HepG2 (cell line): ENCODE data around the gene DAZAP1. TPM values are rescaled to one million over a fixed set of nuclear protein-coding genes. Genes with fewer than 3 reads are reported as not detected.
A peak's percentile ranks its signal among the peaks of the same experiment; 100 is the strongest.

Experiments
- SOX6 ChIP-seq, 2 experiments: fragments of 450-650 bp in 1 of 2; sonication (generic) in 1 of 2; formaldehyde crosslinking in 1 of 2; IDR thresholded peaks; 2 replicates each; pipeline versions ENCODE4 v1.4.0 to v1.6.1; 2017 to 2020; ENCODE audit warnings: antibody characterized with exemption in 1 of 2, mild to moderate bottlenecking in 1 of 2, missing genetic modification reagents in 1 of 2
- ZBTB38 ChIP-seq: sonication (generic); formaldehyde crosslinking; IDR thresholded peaks from 2 replicates; pipeline ENCODE4 v1.5.1; 2020; ENCODE audit warnings: mild to moderate bottlenecking, missing genetic modification reagents
- ZFP62 ChIP-seq: sonication (generic); formaldehyde crosslinking; IDR thresholded peaks from 2 replicates; pipeline ENCODE4 v1.4.0; 2020; ENCODE audit warnings: missing genetic modification reagents
- ZNF10 ChIP-seq: sonication (generic); formaldehyde crosslinking; IDR thresholded peaks from 2 replicates; pipeline ENCODE4 v1.4.0; 2020; ENCODE audit warnings: mild to moderate bottlenecking, low read depth, missing genetic modification reagents, borderline replicate concordance
- ZNF282 ChIP-seq: fragments of 450-650 bp; IDR thresholded peaks from 2 replicates; pipeline ENCODE4 v1.6.1; 2018; ENCODE audit not compliant: partially characterized antibody
- ZNF558 ChIP-seq: sonication (generic); formaldehyde crosslinking; IDR thresholded peaks from 2 replicates; pipeline ENCODE4 v1.9.0; 2022; ENCODE audit warnings: mild to moderate bottlenecking, missing genetic modification reagents, borderline replicate concordance
- polyA plus RNA-seq, 8 experiments: library from polyadenylated mRNA; depleted of rRNA in 3 of 8; stranded (reverse) in 7 of 8; unstranded in 1 of 8; fragments of >200 nt; fragmentation: Illumina TruSeq in 4 of 8; extraction: Trizol in 4 of 8; gene quantifications; 2 replicates each; pipeline versions ENCODE4 v1.2.1 to v1.2.3, GENCODE V29; 2011 to 2016; ENCODE audit warnings: low read depth in 4 of 8, missing spikeins in 1 of 8, mixed read lengths in 1 of 8; ENCODE audit not compliant: insufficient read depth in 1 of 8
- total RNA-seq, 5 experiments: library from RNA; depleted of rRNA; stranded (reverse); fragments of >200 nt; fragmentation: Illumina TruSeq; extraction: Trizol; gene quantifications; 2 replicates each; pipeline ENCODE4 v1.2.3, GENCODE V29; 2016; ENCODE audit warnings: low read depth in 1 of 5
- TF ChIP-seq, protein P1 (sequence below): IDR thresholded peaks from 2 replicates; pipeline ENCODE4 v1.6.1; 2016; ENCODE audit warnings: missing compliant biosample characterization, missing genetic modification reagents, borderline replicate concordance
- TF ChIP-seq, protein P2 (sequence below): sonication (generic); formaldehyde crosslinking; IDR thresholded peaks from 2 replicates; pipeline ENCODE4 v1.4.0; 2020; ENCODE audit warnings: mild to moderate bottlenecking, missing genetic modification reagents
- TF ChIP-seq, protein P3 (sequence below): sonication (generic); formaldehyde crosslinking; conservative IDR thresholded peaks from 2 replicates; pipeline ENCODE4 v1.4.0; 2020; ENCODE audit warnings: missing genetic modification reagents
- TF ChIP-seq, protein P4 (sequence below): IDR thresholded peaks from 2 replicates; pipeline ENCODE4 v1.6.1; 2016; ENCODE audit warnings: low read depth, missing genetic modification reagents, missing compliant biosample characterization
- TF ChIP-seq, protein P5 (sequence below): sonication (generic); formaldehyde crosslinking; conservative IDR thresholded peaks from 2 replicates; pipeline ENCODE4 v1.4.0; 2020; ENCODE audit warnings: mild to moderate bottlenecking, missing genetic modification reagents, moderate library complexity
- TF ChIP-seq, protein P6 (sequence below): sonication (generic); formaldehyde crosslinking; IDR thresholded peaks from 2 replicates; pipeline ENCODE4 v1.8.1; 2023; ENCODE audit warnings: mild to moderate bottlenecking, inconsistent platforms, moderate library complexity, missing genetic modification reagents, borderline replicate concordance

DAZAP1 gene
- total and polyA plus RNA-seq, 2 of the 13 experiments (the other 11 are each of a cell fraction or from before 2014, with no cell fraction given), result 63.3 to 79.2 TPM

DNA sequence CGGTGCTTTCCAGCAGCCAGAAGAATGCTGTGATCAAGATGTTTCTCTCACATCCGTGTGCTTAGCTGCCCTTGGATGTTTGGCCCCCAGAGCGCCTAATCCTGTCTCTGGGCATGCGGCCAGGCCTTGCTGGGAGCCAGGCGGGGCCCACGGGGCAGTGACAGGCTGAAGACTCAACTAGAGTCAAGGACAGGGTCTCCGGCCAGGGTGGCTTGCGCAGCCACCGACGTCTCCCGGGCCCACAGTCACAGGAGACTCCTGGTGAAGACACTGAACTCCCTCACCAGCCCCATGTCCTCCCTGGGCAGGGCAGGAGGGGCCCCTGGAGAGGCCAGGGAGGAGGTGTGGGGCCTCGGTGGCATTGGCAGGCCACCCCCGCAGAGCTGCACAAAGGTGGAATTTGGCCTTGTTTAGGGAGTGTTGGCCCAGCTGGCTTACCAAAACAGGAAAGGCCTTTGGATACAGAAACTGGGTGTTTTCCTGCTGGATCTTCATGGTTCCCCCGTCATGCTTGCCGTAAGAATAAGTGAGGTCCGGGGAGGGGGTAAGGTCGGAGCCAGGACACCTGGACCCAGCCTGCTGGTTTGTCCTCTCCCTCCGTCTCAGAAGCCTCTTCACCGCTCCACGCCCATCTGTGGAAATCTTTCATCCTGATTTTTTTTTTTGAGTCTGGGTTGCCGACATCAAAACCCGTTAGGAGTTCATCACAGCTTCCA is 33.7 kb upstream of the DAZAP1 start (continued):
- TF ChIP-seq, protein P1, sequence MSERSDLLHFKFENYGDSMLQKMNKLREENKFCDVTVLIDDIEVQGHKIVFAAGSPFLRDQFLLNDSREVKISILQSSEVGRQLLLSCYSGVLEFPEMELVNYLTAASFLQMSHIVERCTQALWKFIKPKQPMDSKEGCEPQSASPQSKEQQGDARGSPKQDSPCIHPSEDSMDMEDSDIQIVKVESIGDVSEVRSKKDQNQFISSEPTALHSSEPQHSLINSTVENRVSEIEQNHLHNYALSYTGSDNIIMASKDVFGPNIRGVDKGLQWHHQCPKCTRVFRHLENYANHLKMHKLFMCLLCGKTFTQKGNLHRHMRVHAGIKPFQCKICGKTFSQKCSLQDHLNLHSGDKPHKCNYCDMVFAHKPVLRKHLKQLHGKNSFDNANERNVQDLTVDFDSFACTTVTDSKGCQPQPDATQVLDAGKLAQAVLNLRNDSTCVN (CRISPR knock-in tag), result no peak; the same call in 1 of the 2 replicates
- no peak for TF ChIP-seq ZNF282
- TF ChIP-seq, protein P2, sequence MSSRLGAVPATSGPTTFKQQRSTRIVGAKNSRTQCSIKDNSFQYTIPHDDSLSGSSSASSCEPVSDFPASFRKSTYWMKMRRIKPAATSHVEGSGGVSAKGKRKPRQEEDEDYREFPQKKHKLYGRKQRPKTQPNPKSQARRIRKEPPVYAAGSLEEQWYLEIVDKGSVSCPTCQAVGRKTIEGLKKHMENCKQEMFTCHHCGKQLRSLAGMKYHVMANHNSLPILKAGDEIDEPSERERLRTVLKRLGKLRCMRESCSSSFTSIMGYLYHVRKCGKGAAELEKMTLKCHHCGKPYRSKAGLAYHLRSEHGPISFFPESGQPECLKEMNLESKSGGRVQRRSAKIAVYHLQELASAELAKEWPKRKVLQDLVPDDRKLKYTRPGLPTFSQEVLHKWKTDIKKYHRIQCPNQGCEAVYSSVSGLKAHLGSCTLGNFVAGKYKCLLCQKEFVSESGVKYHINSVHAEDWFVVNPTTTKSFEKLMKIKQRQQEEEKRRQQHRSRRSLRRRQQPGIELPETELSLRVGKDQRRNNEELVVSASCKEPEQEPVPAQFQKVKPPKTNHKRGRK (CRISPR knock-in tag), result no peak
- TF ChIP-seq, protein P3, sequence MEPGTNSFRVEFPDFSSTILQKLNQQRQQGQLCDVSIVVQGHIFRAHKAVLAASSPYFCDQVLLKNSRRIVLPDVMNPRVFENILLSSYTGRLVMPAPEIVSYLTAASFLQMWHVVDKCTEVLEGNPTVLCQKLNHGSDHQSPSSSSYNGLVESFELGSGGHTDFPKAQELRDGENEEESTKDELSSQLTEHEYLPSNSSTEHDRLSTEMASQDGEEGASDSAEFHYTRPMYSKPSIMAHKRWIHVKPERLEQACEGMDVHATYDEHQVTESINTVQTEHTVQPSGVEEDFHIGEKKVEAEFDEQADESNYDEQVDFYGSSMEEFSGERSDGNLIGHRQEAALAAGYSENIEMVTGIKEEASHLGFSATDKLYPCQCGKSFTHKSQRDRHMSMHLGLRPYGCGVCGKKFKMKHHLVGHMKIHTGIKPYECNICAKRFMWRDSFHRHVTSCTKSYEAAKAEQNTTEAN, result peak; percentile 92
- TF ChIP-seq, protein P4, sequence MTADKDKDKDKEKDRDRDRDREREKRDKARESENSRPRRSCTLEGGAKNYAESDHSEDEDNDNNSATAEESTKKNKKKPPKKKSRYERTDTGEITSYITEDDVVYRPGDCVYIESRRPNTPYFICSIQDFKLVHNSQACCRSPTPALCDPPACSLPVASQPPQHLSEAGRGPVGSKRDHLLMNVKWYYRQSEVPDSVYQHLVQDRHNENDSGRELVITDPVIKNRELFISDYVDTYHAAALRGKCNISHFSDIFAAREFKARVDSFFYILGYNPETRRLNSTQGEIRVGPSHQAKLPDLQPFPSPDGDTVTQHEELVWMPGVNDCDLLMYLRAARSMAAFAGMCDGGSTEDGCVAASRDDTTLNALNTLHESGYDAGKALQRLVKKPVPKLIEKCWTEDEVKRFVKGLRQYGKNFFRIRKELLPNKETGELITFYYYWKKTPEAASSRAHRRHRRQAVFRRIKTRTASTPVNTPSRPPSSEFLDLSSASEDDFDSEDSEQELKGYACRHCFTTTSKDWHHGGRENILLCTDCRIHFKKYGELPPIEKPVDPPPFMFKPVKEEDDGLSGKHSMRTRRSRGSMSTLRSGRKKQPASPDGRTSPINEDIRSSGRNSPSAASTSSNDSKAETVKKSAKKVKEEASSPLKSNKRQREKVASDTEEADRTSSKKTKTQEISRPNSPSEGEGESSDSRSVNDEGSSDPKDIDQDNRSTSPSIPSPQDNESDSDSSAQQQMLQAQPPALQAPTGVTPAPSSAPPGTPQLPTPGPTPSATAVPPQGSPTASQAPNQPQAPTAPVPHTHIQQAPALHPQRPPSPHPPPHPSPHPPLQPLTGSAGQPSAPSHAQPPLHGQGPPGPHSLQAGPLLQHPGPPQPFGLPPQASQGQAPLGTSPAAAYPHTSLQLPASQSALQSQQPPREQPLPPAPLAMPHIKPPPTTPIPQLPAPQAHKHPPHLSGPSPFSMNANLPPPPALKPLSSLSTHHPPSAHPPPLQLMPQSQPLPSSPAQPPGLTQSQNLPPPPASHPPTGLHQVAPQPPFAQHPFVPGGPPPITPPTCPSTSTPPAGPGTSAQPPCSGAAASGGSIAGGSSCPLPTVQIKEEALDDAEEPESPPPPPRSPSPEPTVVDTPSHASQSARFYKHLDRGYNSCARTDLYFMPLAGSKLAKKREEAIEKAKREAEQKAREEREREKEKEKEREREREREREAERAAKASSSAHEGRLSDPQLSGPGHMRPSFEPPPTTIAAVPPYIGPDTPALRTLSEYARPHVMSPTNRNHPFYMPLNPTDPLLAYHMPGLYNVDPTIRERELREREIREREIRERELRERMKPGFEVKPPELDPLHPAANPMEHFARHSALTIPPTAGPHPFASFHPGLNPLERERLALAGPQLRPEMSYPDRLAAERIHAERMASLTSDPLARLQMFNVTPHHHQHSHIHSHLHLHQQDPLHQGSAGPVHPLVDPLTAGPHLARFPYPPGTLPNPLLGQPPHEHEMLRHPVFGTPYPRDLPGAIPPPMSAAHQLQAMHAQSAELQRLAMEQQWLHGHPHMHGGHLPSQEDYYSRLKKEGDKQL (CRISPR knock-in tag), result 0 out of 2 replicates have a peak, but pooled peaks have one; percentile 53
- no peak for TF ChIP-seq SOX6 (IDR thresholded peaks at IDR 0.05)
- peak; percentile 83 for TF ChIP-seq SOX6 (CRISPR knock-in tag; IDR thresholded peaks at IDR 0.05)
- TF ChIP-seq, protein P5, sequence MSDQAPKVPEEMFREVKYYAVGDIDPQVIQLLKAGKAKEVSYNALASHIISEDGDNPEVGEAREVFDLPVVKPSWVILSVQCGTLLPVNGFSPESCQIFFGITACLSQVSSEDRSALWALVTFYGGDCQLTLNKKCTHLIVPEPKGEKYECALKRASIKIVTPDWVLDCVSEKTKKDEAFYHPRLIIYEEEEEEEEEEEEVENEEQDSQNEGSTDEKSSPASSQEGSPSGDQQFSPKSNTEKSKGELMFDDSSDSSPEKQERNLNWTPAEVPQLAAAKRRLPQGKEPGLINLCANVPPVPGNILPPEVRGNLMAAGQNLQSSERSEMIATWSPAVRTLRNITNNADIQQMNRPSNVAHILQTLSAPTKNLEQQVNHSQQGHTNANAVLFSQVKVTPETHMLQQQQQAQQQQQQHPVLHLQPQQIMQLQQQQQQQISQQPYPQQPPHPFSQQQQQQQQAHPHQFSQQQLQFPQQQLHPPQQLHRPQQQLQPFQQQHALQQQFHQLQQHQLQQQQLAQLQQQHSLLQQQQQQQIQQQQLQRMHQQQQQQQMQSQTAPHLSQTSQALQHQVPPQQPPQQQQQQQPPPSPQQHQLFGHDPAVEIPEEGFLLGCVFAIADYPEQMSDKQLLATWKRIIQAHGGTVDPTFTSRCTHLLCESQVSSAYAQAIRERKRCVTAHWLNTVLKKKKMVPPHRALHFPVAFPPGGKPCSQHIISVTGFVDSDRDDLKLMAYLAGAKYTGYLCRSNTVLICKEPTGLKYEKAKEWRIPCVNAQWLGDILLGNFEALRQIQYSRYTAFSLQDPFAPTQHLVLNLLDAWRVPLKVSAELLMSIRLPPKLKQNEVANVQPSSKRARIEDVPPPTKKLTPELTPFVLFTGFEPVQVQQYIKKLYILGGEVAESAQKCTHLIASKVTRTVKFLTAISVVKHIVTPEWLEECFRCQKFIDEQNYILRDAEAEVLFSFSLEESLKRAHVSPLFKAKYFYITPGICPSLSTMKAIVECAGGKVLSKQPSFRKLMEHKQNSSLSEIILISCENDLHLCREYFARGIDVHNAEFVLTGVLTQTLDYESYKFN, result peak; percentile 93
- TF ChIP-seq ZNF10 (CRISPR knock-in tag), result no peak
- TF ChIP-seq ZFP62 (CRISPR knock-in tag), result no peak
- no peak for TF ChIP-seq ZNF558
- TF ChIP-seq ZBTB38 (CRISPR knock-in tag), result no peak
- TF ChIP-seq, protein P6, sequence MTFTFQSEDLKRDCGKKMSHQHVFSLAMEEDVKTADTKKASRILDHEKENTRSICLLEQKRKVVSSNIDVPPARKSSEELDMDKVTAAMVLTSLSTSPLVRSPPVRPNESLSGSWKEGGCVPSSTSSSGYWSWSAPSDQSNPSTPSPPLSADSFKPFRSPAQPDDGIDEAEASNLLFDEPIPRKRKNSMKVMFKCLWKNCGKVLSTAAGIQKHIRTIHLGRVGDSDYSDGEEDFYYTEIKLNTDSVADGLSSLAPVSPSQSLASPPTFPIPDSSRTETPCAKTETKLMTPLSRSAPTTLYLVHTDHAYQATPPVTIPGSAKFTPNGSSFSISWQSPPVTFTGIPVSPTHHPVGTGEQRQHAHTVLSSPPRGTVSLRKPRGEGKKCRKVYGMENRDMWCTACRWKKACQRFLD (CRISPR knock-in tag), result no peak
